ENCODE data around the gene ZNF277.

Gene ZNF277

GRCh38 chr7:112362053-112362650 lies 155.7 kb downstream of the ZNF277 start:
- TF ChIP-seq SPI1 (IDR thresholded peaks at IDR 0.05; ENCODE audit: low read depth, low read length) = no peak
- no peak for FAIRE-seq
- no peak for DNase-seq (ENCODE audit: insufficient read length, low spot score)

GRCh38 chr7:112362731-112363131 lies 156.2 kb downstream of the ZNF277 start:
- FAIRE-seq (no peak), DNase-seq (ENCODE audit: insufficient read length, low spot score) (no peak)
- no peak for TF ChIP-seq PAX5 (IDR thresholded peaks at IDR 0.05; ENCODE audit: insufficient read depth, low read length, severe bottlenecking)
- no peak for TF ChIP-seq POLR2A (IDR thresholded peaks at IDR 0.05; ENCODE audit: low read depth, low read length)
- TF ChIP-seq TAF1 (IDR thresholded peaks at IDR 0.05; ENCODE audit: low read depth, low read length) = no peak
- TF ChIP-seq POLR2AphosphoS5 (IDR thresholded peaks at IDR 0.05; ENCODE audit: low read depth, low read length) = no peak
- TF ChIP-seq SPI1 (IDR thresholded peaks at IDR 0.05; ENCODE audit: low read depth, low read length) = no peak
- no peak for TF ChIP-seq POU2F2 (IDR thresholded peaks at IDR 0.05; ENCODE audit: low read depth, low read length)

GRCh38 chr7:112364388-112364787 lies 157.9 kb downstream of the ZNF277 start:
- no peak for FAIRE-seq
- DNase-seq (ENCODE audit: insufficient read length, low spot score) = no peak
- TF ChIP-seq POU2F2 (IDR thresholded peaks at IDR 0.05; ENCODE audit: low read depth, low read length) (no peak), POLR2AphosphoS5 (IDR thresholded peaks at IDR 0.05; ENCODE audit: low read depth, low read length) (no peak)

- no peak for TF ChIP-seq POLR2A (IDR thresholded peaks at IDR 0.05; ENCODE audit: low read depth, low read length)
- no peak for FAIRE-seq
- no peak for DNase-seq (ENCODE audit: insufficient read length, low spot score)
These were observed 159.1 kb downstream of the ZNF277 start for GRCh38 chr7:112365551-112365950.

GRCh38 chr7:112366886-112367285 lies 160.4 kb downstream of the ZNF277 start:
- DNase-seq (ENCODE audit: insufficient read length, low spot score) = no peak
- TF ChIP-seq SPI1 (IDR thresholded peaks at IDR 0.05; ENCODE audit: low read depth, low read length) = no peak
- no peak for TF ChIP-seq POLR2A (IDR thresholded peaks at IDR 0.05; ENCODE audit: low read depth, low read length)
- no peak for TF ChIP-seq POU2F2 (IDR thresholded peaks at IDR 0.05; ENCODE audit: low read depth, low read length)
- TF ChIP-seq PAX5 (IDR thresholded peaks at IDR 0.05; ENCODE audit: insufficient read depth, low read length, severe bottlenecking) = no peak
- no peak for TF ChIP-seq POLR2AphosphoS5 (IDR thresholded peaks at IDR 0.05; ENCODE audit: low read depth, low read length)
- no peak for TF ChIP-seq TAF1 (IDR thresholded peaks at IDR 0.05; ENCODE audit: low read depth, low read length)
- no peak for FAIRE-seq

GRCh38 chr7:112370436-112370835 lies 163.9 kb downstream of the ZNF277 start:
- FAIRE-seq = peak; percentile 9
- DNase-seq (ENCODE audit: insufficient read length, low spot score) = no peak
- no peak for TF ChIP-seq SPI1 (IDR thresholded peaks at IDR 0.05; ENCODE audit: low read depth, low read length)
- TF ChIP-seq POU2F2 (IDR thresholded peaks at IDR 0.05; ENCODE audit: low read depth, low read length) = no peak
- TF ChIP-seq PAX5 (IDR thresholded peaks at IDR 0.05; ENCODE audit: insufficient read depth, low read length, severe bottlenecking) = no peak
- no peak for TF ChIP-seq POLR2A (IDR thresholded peaks at IDR 0.05; ENCODE audit: low read depth, low read length)
- no peak for TF ChIP-seq POLR2AphosphoS5 (IDR thresholded peaks at IDR 0.05; ENCODE audit: low read depth, low read length)
- no peak for TF ChIP-seq TAF1 (IDR thresholded peaks at IDR 0.05; ENCODE audit: low read depth, low read length)

- FAIRE-seq (no peak), DNase-seq (ENCODE audit: insufficient read length, low spot score) (no peak)
- TF ChIP-seq POLR2AphosphoS5 (IDR thresholded peaks at IDR 0.05; ENCODE audit: low read depth, low read length) (no peak), PAX5 (IDR thresholded peaks at IDR 0.05; ENCODE audit: insufficient read depth, low read length, severe bottlenecking) (no peak), POLR2A (IDR thresholded peaks at IDR 0.05; ENCODE audit: low read depth, low read length) (no peak), SPI1 (IDR thresholded peaks at IDR 0.05; ENCODE audit: low read depth, low read length) (no peak), TAF1 (IDR thresholded peaks at IDR 0.05; ENCODE audit: low read depth, low read length) (no peak), POU2F2 (IDR thresholded peaks at IDR 0.05; ENCODE audit: low read depth, low read length) (no peak)
These were observed 165.2 kb downstream of the ZNF277 start for GRCh38 chr7:112371701-112372100.

- TF ChIP-seq POU2F2 (IDR thresholded peaks at IDR 0.05; ENCODE audit: low read depth, low read length) (no peak), TAF1 (IDR thresholded peaks at IDR 0.05; ENCODE audit: low read depth, low read length) (no peak), POLR2A (IDR thresholded peaks at IDR 0.05; ENCODE audit: low read depth, low read length) (no peak), PAX5 (IDR thresholded peaks at IDR 0.05; ENCODE audit: insufficient read depth, low read length, severe bottlenecking) (no peak), POLR2AphosphoS5 (IDR thresholded peaks at IDR 0.05; ENCODE audit: low read depth, low read length) (no peak), SPI1 (IDR thresholded peaks at IDR 0.05; ENCODE audit: low read depth, low read length) (no peak)
- FAIRE-seq = no peak
- no peak for DNase-seq (ENCODE audit: insufficient read length, low spot score)
These were observed 165.6 kb downstream of the ZNF277 start for GRCh38 chr7:112372101-112372500.

GRCh38 chr7:112377593-112377992 lies 171.1 kb downstream of the ZNF277 start:
- DNase-seq (ENCODE audit: insufficient read length, low spot score) = no peak
- no peak for TF ChIP-seq POLR2AphosphoS5 (IDR thresholded peaks at IDR 0.05; ENCODE audit: low read depth, low read length)
- FAIRE-seq = no peak

GRCh38 chr7:112381311-112382091 lies 175.0 kb downstream of the ZNF277 start:
- DNase-seq (ENCODE audit: insufficient read length, low spot score) (no peak), FAIRE-seq (no peak)
- TF ChIP-seq SPI1 (IDR thresholded peaks at IDR 0.05; ENCODE audit: low read depth, low read length) = no peak
- no peak for TF ChIP-seq POLR2A (IDR thresholded peaks at IDR 0.05; ENCODE audit: low read depth, low read length)
- no peak for TF ChIP-seq POLR2AphosphoS5 (IDR thresholded peaks at IDR 0.05; ENCODE audit: low read depth, low read length)
- TF ChIP-seq PAX5 (IDR thresholded peaks at IDR 0.05; ENCODE audit: insufficient read depth, low read length, severe bottlenecking) = no peak
- TF ChIP-seq POU2F2 (IDR thresholded peaks at IDR 0.05; ENCODE audit: low read depth, low read length) = no peak
- TF ChIP-seq TAF1 (IDR thresholded peaks at IDR 0.05; ENCODE audit: low read depth, low read length) = no peak
